Heart left ventricle (tissue), 16 donors: ENCODE data around the gene PLEKHG3. TPM values are rescaled to one million over a fixed set of nuclear protein-coding genes. Genes with fewer than 3 reads are reported as not detected.

Source experiments
- ATAC-seq, 4 donors: fragments of 200-7000 bp; cut with Tn5 transposase; one replicate each; pipeline ENCODE4 v1.9.1; 2020 to 2022; ENCODE audit warnings: moderate library complexity in 4 of 4, mild to moderate bottlenecking in 3 of 4, moderate number of reproducible peaks in 1 of 4
- DNase-seq, 5 donors: peaks; one replicate each; pipeline ENCODE4 v3.0.0-alpha.2; 2020
- H3K27ac ChIP-seq, 12 donors: fragments of 200-600 bp; sonication (generic) in 4 of 12; one replicate each; pipeline versions ENCODE4 v1.5.0 to v1.8.0; 2016 to 2022; ENCODE audit warnings: mild to moderate bottlenecking in 2 of 12
- H3K27me3 ChIP-seq, 9 donors: fragments of 200-600 bp; sonication (generic) in 2 of 9; one replicate each; pipeline versions ENCODE4 v1.5.1 to v1.8.0; 2016 to 2022; ENCODE audit warnings: mild to moderate bottlenecking in 3 of 9
- H3K36me3 ChIP-seq, 9 donors: fragments of 200-600 bp; sonication (generic) in 2 of 9; one replicate each; pipeline versions ENCODE4 v1.5.0 to v1.8.0; 2018 to 2022; ENCODE audit warnings: mild to moderate bottlenecking in 2 of 9
- H3K4me1 ChIP-seq, 12 donors: fragments of 200-600 bp; sonication (generic) in 4 of 12; one replicate each; pipeline versions ENCODE4 v1.5.0 to v1.8.0; 2016 to 2022; ENCODE audit warnings: mild to moderate bottlenecking in 3 of 12
- H3K4me3 ChIP-seq, 12 donors: fragments of 200-600 bp; sonication (generic) in 4 of 12; one replicate each; pipeline versions ENCODE4 v1.5.0 to v1.8.0; 2017 to 2022; ENCODE audit warnings: mild to moderate bottlenecking in 9 of 12, moderate library complexity in 4 of 12
- H3K9me3 ChIP-seq, 12 donors: fragments of 200-600 bp; sonication (generic) in 4 of 12; one replicate each; pipeline versions ENCODE4 v1.5.0 to v1.8.0; 2016 to 2022; ENCODE audit warnings: mild to moderate bottlenecking in 1 of 12
- POLR2A ChIP-seq, 2 donors: fragments of 450-650 bp; IDR thresholded peaks; one replicate each; pipeline ENCODE4 v1.6.1; 2017; ENCODE audit warnings: antibody characterized with exemption in 2 of 2, mild to moderate bottlenecking in 2 of 2, moderate library complexity in 2 of 2
- WGBS, 4 donors: extraction: QIAGEN DNeasy Blood & Tissue Kit in 2 of 4; methylation state at CpG; one replicate each; pipeline versions ENCODE4 v1.1.5 to v1.1.7; 2013 to 2018; 5-methylcytosine and 5-hydroxymethylcytosine counted together
- intact Hi-C, 10 donors: fragments of 100-400 bp; cut with DNase I; formaldehyde crosslinking; loops; one replicate each; pipeline versions ENCODE4 v1.11.1 to v1.14.2; 2022
- polyA plus RNA-seq, 2 donors: library from polyadenylated mRNA; stranded (reverse); fragments of 200-250 nt; gene quantifications; one replicate each; pipeline ENCODE4 v1.2.3, GENCODE V29; 2013
- total RNA-seq, 9 donors: library from RNA; depleted of rRNA in 2 of 9; stranded (reverse); fragments of >200 nt in 2 of 9; fragmentation: NEBNext Ultra II Directional in 3 of 9; extraction: Animal tissue kit (Norgen Biotek cat#: 25700) in 3 of 9; gene quantifications; one replicate each; pipeline versions ENCODE4 v1.1.0 to v1.2.4, GENCODE V29; 2016 to 2023
- TF ChIP-seq, protein P1 (sequence below), 12 donors: fragments of 200-600 bp; sonication (generic) in 4 of 12; IDR thresholded peaks; one replicate each; pipeline versions ENCODE4 v1.5.0 to v1.8.0; 2018 to 2022; ENCODE audit warnings: antibody characterized with exemption in 12 of 12, mild to moderate bottlenecking in 5 of 12
- donor health status: ischemic (EF 13 %, LVEDD 7.1; RV severe dilation, severe dysfunction).
- donor health status: healthy with polysubstance abuse.
- donor health status: DM: no; HTN: yes; CAD: no.
- donor health status: DM: no; HTN: no; CAD: no.
- donor health status: ischemic (EF 25% LVEDD 6.9; RV normal size, moderate dysfunction).
- donor health status: ischemic (EF 25% LVEDD 5.7; RV mildly dilated, moderate dysfunction).
- donor health status: healthy.
- donor health status: DM: yes; HTN: yes; CAD: no.
- donor health status: ischemic (EF 35%, LVEDD 5.7; RV mildly dilated, moderate dysfunction).
- donor health status: nonischemic (EF 11% LVEDD 7.7; RV severe dilation, severe dysfunction).
- donor health status: DM: yes; HTN: yes; CAD: no.
- donor health status: PGD.
- donor health status: ischemic (EF 29% LVEDD 5.4; RV normal size, mild dysfunction).
- donor health status: nonischemic (EF 23%, LVEDD 6.1; RV moderate dilation, normal function).

PLEKHG3 gene
- total and polyA plus RNA-seq, 11 donors: 7.0 to 34.3 (median 17.8) TPM

DNA sequence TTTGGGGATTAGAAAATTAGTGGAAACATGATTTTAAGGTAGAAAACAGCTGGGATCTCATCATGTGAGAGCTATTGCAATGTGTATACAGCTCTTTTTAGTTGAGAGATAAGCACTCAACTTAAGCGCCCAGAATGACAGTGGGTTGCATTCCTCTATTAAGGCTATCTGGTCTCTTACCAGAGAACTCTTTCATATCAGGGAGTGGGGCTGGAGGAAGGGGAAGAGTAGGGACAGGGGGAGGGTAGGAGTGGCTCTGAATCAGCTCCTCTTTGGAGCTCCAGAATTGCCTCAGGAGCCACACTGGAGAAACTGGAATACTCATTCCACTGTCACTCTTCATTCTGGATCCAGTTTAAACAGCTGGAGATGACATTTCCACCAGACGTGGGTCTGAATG is 9.2 kb upstream of the PLEKHG3 start:
- WGBS, 4 donors: 28 to 44% (median 40%) methylated on average over 2 of the region's 2 CpGs
- H3K9me3 ChIP-seq: no peaks in the 10 kb centered on the region
- DNase-seq (no peak), ATAC-seq (peak; percentile 35 to 56 (median 44))
- H3K27ac ChIP-seq: peak overlapping the region in 6 of 12 donors; percentile 28 to 65 (median 51)
- intact Hi-C loops: no loop called here
- H3K4me1 ChIP-seq: peaks cover 0 to 66% (median 30%) of the 10 kb centered on the region in 12 donors
- no peak overlapping the region for H3K4me3 ChIP-seq
- no peak for TF ChIP-seq POLR2A (IDR thresholded peaks at IDR 0.05)
- TF ChIP-seq, protein P1, sequence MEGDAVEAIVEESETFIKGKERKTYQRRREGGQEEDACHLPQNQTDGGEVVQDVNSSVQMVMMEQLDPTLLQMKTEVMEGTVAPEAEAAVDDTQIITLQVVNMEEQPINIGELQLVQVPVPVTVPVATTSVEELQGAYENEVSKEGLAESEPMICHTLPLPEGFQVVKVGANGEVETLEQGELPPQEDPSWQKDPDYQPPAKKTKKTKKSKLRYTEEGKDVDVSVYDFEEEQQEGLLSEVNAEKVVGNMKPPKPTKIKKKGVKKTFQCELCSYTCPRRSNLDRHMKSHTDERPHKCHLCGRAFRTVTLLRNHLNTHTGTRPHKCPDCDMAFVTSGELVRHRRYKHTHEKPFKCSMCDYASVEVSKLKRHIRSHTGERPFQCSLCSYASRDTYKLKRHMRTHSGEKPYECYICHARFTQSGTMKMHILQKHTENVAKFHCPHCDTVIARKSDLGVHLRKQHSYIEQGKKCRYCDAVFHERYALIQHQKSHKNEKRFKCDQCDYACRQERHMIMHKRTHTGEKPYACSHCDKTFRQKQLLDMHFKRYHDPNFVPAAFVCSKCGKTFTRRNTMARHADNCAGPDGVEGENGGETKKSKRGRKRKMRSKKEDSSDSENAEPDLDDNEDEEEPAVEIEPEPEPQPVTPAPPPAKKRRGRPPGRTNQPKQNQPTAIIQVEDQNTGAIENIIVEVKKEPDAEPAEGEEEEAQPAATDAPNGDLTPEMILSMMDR (IDR thresholded peaks at IDR 0.05): no peak
- no peaks in the 10 kb centered on the region for H3K27me3 ChIP-seq
- no peaks in the 10 kb centered on the region for H3K36me3 ChIP-seq

DNA sequence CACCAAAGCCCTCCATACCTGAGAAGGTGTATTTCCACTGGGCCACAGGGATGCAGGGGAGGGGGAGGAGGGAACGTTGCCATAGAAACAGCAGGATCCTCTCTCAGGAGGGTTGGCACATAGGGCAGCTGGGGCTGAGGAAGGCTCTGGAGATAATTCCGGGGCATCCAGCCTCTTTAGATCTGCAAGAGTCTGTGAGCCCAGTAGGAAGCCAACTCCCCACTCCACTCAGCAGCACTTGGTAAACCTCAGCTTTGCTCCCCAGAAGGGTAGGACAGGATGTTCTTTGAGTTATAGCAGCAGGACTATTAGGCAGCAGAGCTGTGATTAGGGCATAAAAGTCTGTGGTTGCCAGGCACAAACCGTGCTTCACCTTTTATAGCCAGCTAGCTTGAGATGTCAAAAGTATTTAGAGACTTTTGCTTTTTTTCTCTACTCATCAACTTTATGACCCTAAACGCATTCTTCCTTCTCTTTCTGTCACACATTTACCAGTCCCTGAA is 7.8 kb upstream of the PLEKHG3 start:
- Histone ChIP-seq H3K4me3 (no peak overlapping the region), H3K9me3 (no peaks in the 10 kb centered on the region), H3K27ac (peak overlapping the region in 2 of 12 donors; percentile 3 to 60), H3K27me3 (no peaks in the 10 kb centered on the region), H3K4me1 (peaks cover 0 to 57% (median 30%) of the 10 kb centered on the region in 12 donors), H3K36me3 (no peaks in the 10 kb centered on the region)
- 66 to 72% (median 70%) methylated on average over 4 of the region's 4 CpGs for WGBS, 4 donors
- ATAC-seq (peak; percentile 31 to 58 (median 42)), DNase-seq (peak in 1 of 5 donors; percentile 24)
- intact Hi-C loops: no loop called here
- TF ChIP-seq, protein P1 (IDR thresholded peaks at IDR 0.05): no peak
- TF ChIP-seq POLR2A (IDR thresholded peaks at IDR 0.05): no peak

DNA sequence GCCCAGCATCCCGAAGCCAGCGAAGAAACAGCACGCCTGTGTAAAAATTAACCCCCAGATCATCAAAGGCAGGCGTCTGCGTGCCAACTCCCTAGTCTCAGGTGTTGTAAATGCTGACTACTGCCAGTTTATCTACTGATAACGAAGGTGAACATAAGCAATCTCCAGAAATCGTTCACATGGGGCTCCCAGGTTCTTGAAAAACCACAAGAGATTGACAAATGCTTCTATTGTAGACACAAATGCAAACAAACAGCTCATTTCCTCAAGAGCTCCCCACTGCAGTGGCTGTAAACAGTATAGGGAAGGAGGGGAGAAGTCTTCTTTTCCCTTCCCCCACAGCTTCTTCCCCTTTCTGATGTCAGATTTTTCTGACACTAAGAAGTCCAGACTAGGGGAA is 5.3 kb upstream of the PLEKHG3 start:
- intact Hi-C loops: no loop called here
- Histone ChIP-seq H3K4me3 (no peak overlapping the region), H3K27me3 (peaks cover 0 to 12% (median 0%) of the 10 kb centered on the region in 9 donors), H3K4me1 (peaks cover 0 to 49% (median 20%) of the 10 kb centered on the region in 12 donors), H3K9me3 (no peaks in the 10 kb centered on the region), H3K36me3 (no peaks in the 10 kb centered on the region), H3K27ac (peak overlapping the region in 1 of 12 donors; percentile 56)
- TF ChIP-seq, protein P1 (IDR thresholded peaks at IDR 0.05): no peak
- TF ChIP-seq POLR2A (IDR thresholded peaks at IDR 0.05): no peak
- 75 to 81% (median 78%) methylated on average over 7 of the region's 7 CpGs for WGBS, 4 donors
- DNase-seq: peak in 1 of 5 donors; percentile 18
- peak in 2 of 4 donors; percentile 46 to 52 for ATAC-seq

DNA sequence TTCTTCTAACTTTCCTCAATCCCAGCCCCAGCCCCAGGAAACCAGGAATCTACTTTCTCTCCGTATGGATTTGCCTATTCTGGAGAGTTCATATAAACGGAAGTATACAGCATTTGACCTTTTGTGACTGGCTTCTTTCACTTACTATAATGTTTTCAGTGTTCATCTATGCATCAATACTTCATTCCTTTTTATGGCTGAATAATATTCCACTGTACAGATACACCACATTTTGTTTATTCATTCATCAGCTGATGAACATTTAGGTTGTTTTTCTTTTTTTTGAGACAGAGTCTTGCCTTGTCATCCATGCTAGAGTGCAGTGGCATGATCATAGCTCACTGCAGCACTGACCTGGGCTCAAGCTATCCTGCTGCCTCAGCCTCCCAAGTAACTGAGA is 3.9 kb upstream of the PLEKHG3 start:
- H3K4me1 ChIP-seq: peaks cover 0 to 44% (median 11%) of the 10 kb centered on the region in 12 donors
- WGBS, 4 donors: 85 to 93% (median 88%) methylated on average over 2 of the region's 2 CpGs
- intact Hi-C loops: loop anchor here in 1 of 10 donors (10.0 kb wide), 1 partner anchor 55 kb away; no protein-coding TSS in a partner anchor

More for the DNA sequence above, 3.9 kb upstream of the PLEKHG3 start:
- Histone ChIP-seq H3K9me3 (no peaks in the 10 kb centered on the region), H3K27ac (no peak overlapping the region), H3K4me3 (no peak overlapping the region), H3K27me3 (peaks cover 0 to 18% (median 0%) of the 10 kb centered on the region in 9 donors), H3K36me3 (no peaks in the 10 kb centered on the region)
- TF ChIP-seq, protein P1 (IDR thresholded peaks at IDR 0.05): no peak
- TF ChIP-seq POLR2A (IDR thresholded peaks at IDR 0.05): no peak
- ATAC-seq (no peak), DNase-seq (no peak)
